ENCODE data around the gene C1RL. TPM values are rescaled to one million over a fixed set of nuclear protein-coding genes. Genes with fewer than 3 reads are reported as not detected.
A peak's percentile ranks its signal among the peaks of the same experiment; 100 is the strongest.

Gene C1RL
- total RNA-seq, 1 experiment from 2014 or later: 72.9 TPM

GRCh38 chr12:7113389-7113871, 4.4 kb upstream of the C1RL start:
- Histone ChIP-seq H2AFZ (no peak overlapping the region), H3K27ac (no peak overlapping the region), H3K36me3 (ENCODE audit: low read depth) (peaks cover 7% of the 10 kb centered on the region), H3K27me3 (ENCODE audit: insufficient read depth, low read depth) (no peaks in the 10 kb centered on the region), H3K9me2 (ENCODE audit: insufficient read depth) (no peaks in the 10 kb centered on the region), H3K79me2 (ENCODE audit: low read depth) (peaks cover 10% of the 10 kb centered on the region; the same call in 1 of the 2 replicates), H4K20me1 (ENCODE audit: insufficient read depth) (peaks cover 8% of the 10 kb centered on the region; the same call in 1 of the 2 replicates), H3F3A (ENCODE audit: insufficient read depth, low read depth) (peaks cover 7% of the 10 kb centered on the region; the same call in 1 of the 2 replicates), H3K4me1 (replicated peaks; ENCODE audit: insufficient read depth) (peaks cover 6% of the 10 kb centered on the region), H3K4me3 (no peak overlapping the region), H3K9me3 (ENCODE audit: insufficient read depth, low read depth) (no peaks in the 10 kb centered on the region), H3K4me2 (no peak overlapping the region)
- POLR2A ChIA-PET (ENCODE audit: unreplicated experiment): interaction anchor here (0.6 kb wide), 1 partner anchor 53 kb away, joined by 3 read pairs; no protein-coding TSS in a partner anchor
- CTCF ChIA-PET: interaction anchor here (0.6 to 2.0 kb wide), 8 partner anchors 40 to 276 kb away, joined by 3 to 6 read pairs (median 4); partner anchors contain the start of genes C12orf57 and SPSB2
- intact Hi-C loops (cut with micrococcal nuclease; ENCODE audit: unreplicated experiment): loop anchor here (1.0 kb wide), 3 partner anchors 53 to 244 kb away; partner anchors contain the start of genes C12orf57 and C1S
- peak in 1 of 2 experiments; percentile 48 for DNase-seq
- TF ChIP-seq CTCF (conservative IDR thresholded peaks at IDR 0.05) (peak; percentile 92), EZH2 (IDR thresholded peaks at IDR 0.05; ENCODE audit: low read depth) (no peak)
- no TSS peak for BruUV-seq (replicated peaks)

- intact Hi-C loops (cut with micrococcal nuclease; ENCODE audit: unreplicated experiment): no loop called here
- no peak for DNase-seq
- Histone ChIP-seq H3K27me3 (ENCODE audit: insufficient read depth, low read depth) (no peaks in the 10 kb centered on the region), H2AFZ (no peak overlapping the region), H3K9me2 (ENCODE audit: insufficient read depth) (no peaks in the 10 kb centered on the region), H3K9me3 (ENCODE audit: insufficient read depth, low read depth) (no peaks in the 10 kb centered on the region), H3K36me3 (ENCODE audit: low read depth) (peaks cover 7% of the 10 kb centered on the region), H3K4me1 (replicated peaks; ENCODE audit: insufficient read depth) (peaks cover 14% of the 10 kb centered on the region), H3K4me3 (no peak overlapping the region), H3K79me2 (ENCODE audit: low read depth) (peaks cover 21% of the 10 kb centered on the region), H4K20me1 (ENCODE audit: insufficient read depth) (peaks cover 8% of the 10 kb centered on the region; the same call in 1 of the 2 replicates), H3F3A (ENCODE audit: insufficient read depth, low read depth) (peaks cover 18% of the 10 kb centered on the region; the same call in 1 of the 2 replicates), H3K27ac (no peak overlapping the region), H3K4me2 (no peak overlapping the region)
- ChIA-PET POLR2A (ENCODE audit: unreplicated experiment) (no interaction called here), CTCF (interaction anchor here (0.6 to 1.5 kb wide), 4 partner anchors 44 to 187 kb away, joined by 3 to 9 read pairs (median 4); partner anchors contain the start of gene C1S)
- no peak for TF ChIP-seq CTCF (conservative IDR thresholded peaks at IDR 0.05)
- TF ChIP-seq EZH2 (IDR thresholded peaks at IDR 0.05; ENCODE audit: low read depth): no peak
- no TSS peak for BruUV-seq (replicated peaks)
These were observed 3.0 kb upstream of the C1RL start for GRCh38 chr12:7112041-7112440.

- BruUV-seq (replicated peaks): no TSS peak
- peaks cover 14% of the 10 kb centered on the region for H3K36me3 ChIP-seq (ENCODE audit: low read depth)
- no peak overlapping the region for H3K4me3 ChIP-seq
- DNase-seq: no peak
- H3K9me2 ChIP-seq (ENCODE audit: insufficient read depth): no peaks in the 10 kb centered on the region
- H2AFZ ChIP-seq: no peak overlapping the region
- intact Hi-C loops (cut with micrococcal nuclease; ENCODE audit: unreplicated experiment): no loop called here
- TF ChIP-seq EZH2 (IDR thresholded peaks at IDR 0.05; ENCODE audit: low read depth): no peak
- TF ChIP-seq CTCF (conservative IDR thresholded peaks at IDR 0.05): no peak
- ChIA-PET POLR2A (ENCODE audit: unreplicated experiment) (interaction anchor here (0.5 kb wide), 1 partner anchor 167 kb away, joined by 14 read pairs; the partner anchor contains the start of genes C12orf57 and RNU7-1), CTCF (interaction anchor here (1.4 to 1.5 kb wide), 2 partner anchors 50 to 185 kb away, joined by 4 to 9 read pairs; partner anchors contain the start of gene C1S)
- no peak overlapping the region for H3K4me2 ChIP-seq
- peaks cover 8% of the 10 kb centered on the region for H3K9me3 ChIP-seq (ENCODE audit: insufficient read depth, low read depth)
- peaks cover 27% of the 10 kb centered on the region for H3F3A ChIP-seq (ENCODE audit: insufficient read depth, low read depth)
- peaks cover 35% of the 10 kb centered on the region for H3K79me2 ChIP-seq (ENCODE audit: low read depth)
- no peak overlapping the region for H3K27ac ChIP-seq
- H3K4me1 ChIP-seq (replicated peaks; ENCODE audit: insufficient read depth): peaks cover 27% of the 10 kb centered on the region
- H3K27me3 ChIP-seq (ENCODE audit: insufficient read depth, low read depth): no peaks in the 10 kb centered on the region
- peaks cover 8% of the 10 kb centered on the region; the same call in 1 of the 2 replicates for H4K20me1 ChIP-seq (ENCODE audit: insufficient read depth)
These were observed 1.6 kb upstream of the C1RL start for GRCh38 chr12:7110661-7111060.

All from PC-9 (cell line).